ENCODE measurements around the gene ANTXR2.

ANTXR2 gene

GRCh38 chr4:80111276-80111675 lies 38.2 kb upstream of the ANTXR2 start:
- Histone ChIP-seq H3K4me3 (no peak overlapping the region), H3K27ac (no peak overlapping the region)
- DNase-seq (ENCODE audit: low spot score) = no peak
- TF ChIP-seq, protein P1, sequence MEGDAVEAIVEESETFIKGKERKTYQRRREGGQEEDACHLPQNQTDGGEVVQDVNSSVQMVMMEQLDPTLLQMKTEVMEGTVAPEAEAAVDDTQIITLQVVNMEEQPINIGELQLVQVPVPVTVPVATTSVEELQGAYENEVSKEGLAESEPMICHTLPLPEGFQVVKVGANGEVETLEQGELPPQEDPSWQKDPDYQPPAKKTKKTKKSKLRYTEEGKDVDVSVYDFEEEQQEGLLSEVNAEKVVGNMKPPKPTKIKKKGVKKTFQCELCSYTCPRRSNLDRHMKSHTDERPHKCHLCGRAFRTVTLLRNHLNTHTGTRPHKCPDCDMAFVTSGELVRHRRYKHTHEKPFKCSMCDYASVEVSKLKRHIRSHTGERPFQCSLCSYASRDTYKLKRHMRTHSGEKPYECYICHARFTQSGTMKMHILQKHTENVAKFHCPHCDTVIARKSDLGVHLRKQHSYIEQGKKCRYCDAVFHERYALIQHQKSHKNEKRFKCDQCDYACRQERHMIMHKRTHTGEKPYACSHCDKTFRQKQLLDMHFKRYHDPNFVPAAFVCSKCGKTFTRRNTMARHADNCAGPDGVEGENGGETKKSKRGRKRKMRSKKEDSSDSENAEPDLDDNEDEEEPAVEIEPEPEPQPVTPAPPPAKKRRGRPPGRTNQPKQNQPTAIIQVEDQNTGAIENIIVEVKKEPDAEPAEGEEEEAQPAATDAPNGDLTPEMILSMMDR (IDR thresholded peaks at IDR 0.05) = no peak

- DNase-seq (ENCODE audit: low spot score) = no peak
- no peak overlapping the region for H3K4me3 ChIP-seq
- TF ChIP-seq, protein P1 (IDR thresholded peaks at IDR 0.05) = no peak
- no peak overlapping the region for H3K27ac ChIP-seq
Observed at GRCh38 chr4:80107374-80107773, 34.3 kb upstream of the ANTXR2 start.

DNA sequence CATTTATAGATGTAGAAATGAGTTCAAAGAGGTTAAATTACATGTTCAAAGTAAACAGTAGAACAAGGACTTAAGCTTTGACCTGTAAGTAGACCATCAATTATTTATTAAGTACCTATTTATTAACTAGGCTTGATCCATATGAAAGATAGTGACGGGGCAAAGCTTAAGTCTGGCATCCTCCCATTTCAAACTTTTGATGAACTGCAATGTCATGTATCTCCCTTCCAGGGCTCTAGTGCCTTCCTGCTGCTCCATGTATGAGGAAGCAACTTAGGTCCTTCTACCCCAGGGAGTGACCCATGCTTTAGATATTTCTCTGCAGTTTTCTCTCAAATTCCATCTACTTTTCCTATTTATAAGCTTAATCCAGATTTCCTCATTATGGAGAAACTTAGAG lies 31.9 kb upstream of the ANTXR2 start:
- DNase-seq (ENCODE audit: low spot score) = no peak
- Histone ChIP-seq H3K4me3 (no peak overlapping the region), H3K27ac (no peak overlapping the region)
- TF ChIP-seq, protein P1 (IDR thresholded peaks at IDR 0.05) = no peak

GRCh38 chr4:80103629-80104028 lies 30.6 kb upstream of the ANTXR2 start:
- TF ChIP-seq, protein P1 (IDR thresholded peaks at IDR 0.05) = no peak
- DNase-seq (ENCODE audit: low spot score) = no peak
- no peak overlapping the region for H3K27ac ChIP-seq
- H3K4me3 ChIP-seq = no peak overlapping the region

DNA sequence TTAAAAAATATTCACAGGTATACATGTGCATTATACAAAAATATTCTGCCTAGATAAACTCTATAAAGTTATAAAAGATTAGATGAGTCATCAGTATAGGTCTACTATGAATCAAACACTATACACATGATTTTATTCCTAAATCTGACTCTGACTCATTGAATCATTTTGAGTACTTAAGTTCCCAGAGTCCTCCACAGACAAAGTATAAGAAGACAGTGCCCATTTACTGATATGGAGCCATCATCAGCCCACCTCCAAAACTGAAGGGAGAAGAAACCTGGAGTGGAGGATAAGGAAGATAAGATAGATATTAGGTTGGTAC lies 28.7 kb upstream of the ANTXR2 start:
- TF ChIP-seq, protein P1 (IDR thresholded peaks at IDR 0.05) = no peak
- H3K4me3 ChIP-seq = no peak overlapping the region
- no peak overlapping the region for H3K27ac ChIP-seq
- no peak for DNase-seq (ENCODE audit: low spot score)

DNA sequence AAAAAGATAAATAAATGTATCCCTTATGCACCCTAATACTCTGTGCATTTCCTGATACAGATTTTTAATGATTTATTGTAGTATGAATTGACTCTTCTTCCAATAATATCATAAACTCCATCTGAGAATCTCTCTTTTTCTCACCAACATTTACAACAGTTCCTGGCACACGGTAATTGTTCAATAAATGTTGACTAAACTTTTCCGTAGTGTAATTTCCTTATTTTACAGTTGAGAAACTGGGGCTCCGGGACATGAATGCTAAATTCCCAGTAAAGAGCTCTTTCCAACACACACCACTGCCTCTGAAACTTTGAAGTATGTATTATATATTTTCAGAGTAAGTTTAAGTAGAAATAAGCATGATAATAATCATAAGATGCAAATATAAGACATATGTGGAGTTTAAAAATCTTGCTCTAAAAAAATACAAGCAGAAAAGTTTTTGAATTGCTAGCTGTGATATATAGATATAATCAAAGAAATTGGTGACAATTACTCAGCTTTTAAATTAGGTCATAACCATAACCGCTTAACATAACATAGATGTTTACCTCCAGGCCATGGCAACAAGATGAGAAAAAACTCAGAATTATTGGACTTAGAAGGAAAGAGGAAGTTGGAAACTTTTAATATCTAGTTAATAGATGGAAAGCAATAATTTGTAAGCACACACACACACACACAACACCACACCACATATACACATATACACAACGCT lies 28.2 kb upstream of the ANTXR2 start:
- Histone ChIP-seq H3K4me3 (no peak overlapping the region), H3K27ac (no peak overlapping the region)
- DNase-seq (ENCODE audit: low spot score) = no peak
- TF ChIP-seq, protein P1 (IDR thresholded peaks at IDR 0.05) = no peak

DNA sequence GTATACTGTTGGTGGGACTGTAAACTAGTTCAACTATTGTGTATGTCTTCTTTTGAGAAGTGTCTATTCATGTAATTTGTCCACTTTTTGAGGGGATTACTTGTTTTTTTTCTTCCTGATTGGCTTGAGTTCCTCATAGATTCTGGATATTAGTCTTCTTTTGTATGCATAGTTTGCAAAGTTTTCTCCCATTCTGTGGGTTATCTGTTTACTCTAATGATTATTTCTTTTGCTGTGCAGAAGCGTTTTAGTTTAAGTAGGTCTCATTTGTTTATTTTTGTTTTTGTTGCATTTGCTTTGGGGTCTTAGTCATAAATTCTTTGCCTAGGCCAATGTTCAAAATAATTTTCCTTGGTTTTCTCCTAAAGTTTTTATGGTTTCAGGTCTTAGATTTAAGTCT lies 26.6 kb upstream of the ANTXR2 start:
- TF ChIP-seq, protein P1 (IDR thresholded peaks at IDR 0.05) = no peak
- no peak overlapping the region for H3K27ac ChIP-seq
- H3K4me3 ChIP-seq = no peak overlapping the region
- DNase-seq (ENCODE audit: low spot score) = no peak

All from coronary artery (tissue), 2 donors.